Heart left ventricle (tissue), 13 donors: ENCODE measurements around the gene FPR2.

ENCODE experiments used
- POLR2A ChIP-seq, 2 donors: fragments of 450-650 bp; IDR thresholded peaks; one replicate each; pipeline ENCODE4 v1.6.1; 2017; ENCODE audit warnings: antibody characterized with exemption in 2 of 2, mild to moderate bottlenecking in 2 of 2, moderate library complexity in 2 of 2
- TF ChIP-seq, protein P1 (sequence below), 12 donors: fragments of 200-600 bp; sonication (generic) in 4 of 12; IDR thresholded peaks; one replicate each; pipeline versions ENCODE4 v1.5.0 to v1.8.0; 2018 to 2022; ENCODE audit warnings: antibody characterized with exemption in 12 of 12, mild to moderate bottlenecking in 5 of 12
- donor health status: ischemic (EF 13 %, LVEDD 7.1; RV severe dilation, severe dysfunction).
- donor health status: DM: no; HTN: yes; CAD: no.
- donor health status: DM: no; HTN: no; CAD: no.
- donor health status: ischemic (EF 25% LVEDD 6.9; RV normal size, moderate dysfunction).
- donor health status: ischemic (EF 25% LVEDD 5.7; RV mildly dilated, moderate dysfunction).
- donor health status: ischemic (EF 35%, LVEDD 5.7; RV mildly dilated, moderate dysfunction).
- donor health status: nonischemic (EF 11% LVEDD 7.7; RV severe dilation, severe dysfunction).
- donor health status: DM: yes; HTN: yes; CAD: no.
- donor health status: PGD.
- donor health status: ischemic (EF 29% LVEDD 5.4; RV normal size, mild dysfunction).
- donor health status: nonischemic (EF 23%, LVEDD 6.1; RV moderate dilation, normal function).

DNA sequence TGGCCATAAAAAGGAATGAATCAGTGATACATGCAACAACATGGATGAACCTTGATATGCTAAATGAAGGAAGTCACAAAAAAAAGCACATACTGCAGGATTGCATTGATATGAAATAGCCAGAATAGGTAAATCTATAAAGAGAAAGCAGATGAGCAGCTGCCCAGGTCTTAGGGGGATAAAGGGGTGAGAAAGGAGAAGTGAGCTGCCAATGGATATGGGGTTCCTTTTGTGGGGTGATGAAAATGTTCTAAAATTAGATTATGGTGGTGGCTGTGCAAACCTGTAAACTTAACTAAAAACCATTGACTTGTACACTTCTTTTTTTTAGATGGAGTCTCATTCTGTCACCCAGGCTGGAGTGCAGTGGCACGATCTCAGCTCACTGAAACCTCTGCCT is 49.3 kb upstream of the FPR2 start:
- TF ChIP-seq, protein P1, sequence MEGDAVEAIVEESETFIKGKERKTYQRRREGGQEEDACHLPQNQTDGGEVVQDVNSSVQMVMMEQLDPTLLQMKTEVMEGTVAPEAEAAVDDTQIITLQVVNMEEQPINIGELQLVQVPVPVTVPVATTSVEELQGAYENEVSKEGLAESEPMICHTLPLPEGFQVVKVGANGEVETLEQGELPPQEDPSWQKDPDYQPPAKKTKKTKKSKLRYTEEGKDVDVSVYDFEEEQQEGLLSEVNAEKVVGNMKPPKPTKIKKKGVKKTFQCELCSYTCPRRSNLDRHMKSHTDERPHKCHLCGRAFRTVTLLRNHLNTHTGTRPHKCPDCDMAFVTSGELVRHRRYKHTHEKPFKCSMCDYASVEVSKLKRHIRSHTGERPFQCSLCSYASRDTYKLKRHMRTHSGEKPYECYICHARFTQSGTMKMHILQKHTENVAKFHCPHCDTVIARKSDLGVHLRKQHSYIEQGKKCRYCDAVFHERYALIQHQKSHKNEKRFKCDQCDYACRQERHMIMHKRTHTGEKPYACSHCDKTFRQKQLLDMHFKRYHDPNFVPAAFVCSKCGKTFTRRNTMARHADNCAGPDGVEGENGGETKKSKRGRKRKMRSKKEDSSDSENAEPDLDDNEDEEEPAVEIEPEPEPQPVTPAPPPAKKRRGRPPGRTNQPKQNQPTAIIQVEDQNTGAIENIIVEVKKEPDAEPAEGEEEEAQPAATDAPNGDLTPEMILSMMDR (IDR thresholded peaks at IDR 0.05), result no peak
- TF ChIP-seq POLR2A (IDR thresholded peaks at IDR 0.05), result no peak
